22Rv1 (cell line): ENCODE results near the gene OR2Y1.
"Not testable (repeated sequence)": the region's sequence is repeated elsewhere in the genome, so short reads cannot be mapped to it uniquely, and the experiment has no call there.

Experiments used
- H3K27ac ChIP-seq: fragments of 450-650 bp; 2 replicates; pipeline ENCODE4 v1.5.1; 2017
- ZFX ChIP-seq: fragments of 450-650 bp; IDR thresholded peaks from 2 replicates; pipeline ENCODE4 v1.6.1; 2017; ENCODE audit warnings: antibody characterized with exemption, borderline replicate concordance
- TF ChIP-seq, protein P1 (sequence below): fragments of 450-650 bp; IDR thresholded peaks from 2 replicates; pipeline ENCODE4 v1.5.1; 2017; ENCODE audit warnings: mild to moderate bottlenecking

The OR2Y1 gene

DNA sequence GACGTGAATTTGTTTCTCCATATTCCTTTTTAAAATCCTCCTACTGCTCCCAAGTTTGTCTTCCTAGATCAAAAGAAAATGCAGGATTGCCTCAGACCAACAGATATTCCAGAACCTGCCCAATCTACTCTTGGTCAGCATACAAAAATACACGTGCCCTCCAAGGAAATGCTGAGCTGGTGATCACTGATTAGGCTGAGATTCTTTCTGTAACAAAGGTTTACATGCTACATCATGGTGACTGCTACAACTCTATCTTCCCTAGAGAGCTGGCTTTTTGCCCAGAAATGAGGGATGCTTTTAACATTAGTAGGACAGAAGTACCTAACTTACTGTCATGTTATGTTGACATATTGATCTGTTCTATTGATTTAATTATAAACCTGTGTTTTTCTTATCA lies 35.5 kb downstream of the OR2Y1 start:
- TF ChIP-seq ZFX: no peak
- TF ChIP-seq, protein P1, sequence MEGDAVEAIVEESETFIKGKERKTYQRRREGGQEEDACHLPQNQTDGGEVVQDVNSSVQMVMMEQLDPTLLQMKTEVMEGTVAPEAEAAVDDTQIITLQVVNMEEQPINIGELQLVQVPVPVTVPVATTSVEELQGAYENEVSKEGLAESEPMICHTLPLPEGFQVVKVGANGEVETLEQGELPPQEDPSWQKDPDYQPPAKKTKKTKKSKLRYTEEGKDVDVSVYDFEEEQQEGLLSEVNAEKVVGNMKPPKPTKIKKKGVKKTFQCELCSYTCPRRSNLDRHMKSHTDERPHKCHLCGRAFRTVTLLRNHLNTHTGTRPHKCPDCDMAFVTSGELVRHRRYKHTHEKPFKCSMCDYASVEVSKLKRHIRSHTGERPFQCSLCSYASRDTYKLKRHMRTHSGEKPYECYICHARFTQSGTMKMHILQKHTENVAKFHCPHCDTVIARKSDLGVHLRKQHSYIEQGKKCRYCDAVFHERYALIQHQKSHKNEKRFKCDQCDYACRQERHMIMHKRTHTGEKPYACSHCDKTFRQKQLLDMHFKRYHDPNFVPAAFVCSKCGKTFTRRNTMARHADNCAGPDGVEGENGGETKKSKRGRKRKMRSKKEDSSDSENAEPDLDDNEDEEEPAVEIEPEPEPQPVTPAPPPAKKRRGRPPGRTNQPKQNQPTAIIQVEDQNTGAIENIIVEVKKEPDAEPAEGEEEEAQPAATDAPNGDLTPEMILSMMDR: no peak

DNA sequence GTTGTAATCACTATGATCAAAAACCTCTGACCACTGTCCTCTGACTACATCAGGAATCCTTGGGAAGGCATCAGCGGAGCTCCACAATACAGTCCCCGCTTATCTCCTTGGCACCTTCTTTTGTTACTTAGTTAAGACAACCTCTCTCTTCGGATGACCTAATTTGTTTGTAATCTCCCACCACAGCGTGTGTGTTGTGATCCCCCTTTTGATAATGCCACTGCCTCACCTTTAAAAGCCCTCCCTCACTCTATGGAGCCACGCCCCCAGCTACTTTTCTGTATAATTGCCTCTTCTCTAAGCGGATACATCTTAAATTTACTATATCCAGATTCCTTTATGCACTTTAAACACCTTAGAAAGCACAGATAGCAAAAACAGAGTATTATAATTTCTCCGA lies 35.9 kb downstream of the OR2Y1 start:
- TF ChIP-seq ZFX: no peak
- TF ChIP-seq, protein P1: no peak
- no peak overlapping the region for H3K27ac ChIP-seq

More for the DNA sequence above, 35.5 kb downstream of the OR2Y1 start:
- no peak overlapping the region for H3K27ac ChIP-seq

DNA sequence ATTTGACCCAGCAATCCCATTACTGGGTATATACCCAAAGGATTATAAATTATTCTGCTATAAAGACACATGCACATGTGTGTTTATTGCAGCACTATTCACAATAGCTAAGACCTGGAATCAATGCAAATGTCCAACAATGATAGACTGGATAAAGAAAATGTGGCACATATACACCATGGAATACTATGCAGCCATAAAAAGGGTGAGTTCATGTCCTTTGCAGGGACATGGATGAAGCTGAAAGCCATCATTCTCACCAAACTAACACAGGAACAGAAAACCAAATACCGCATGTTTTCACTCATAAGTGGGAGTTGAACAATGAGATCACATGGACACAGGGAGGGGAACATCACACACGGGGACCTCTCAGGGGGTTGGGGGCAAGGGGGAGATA lies 36.5 kb downstream of the OR2Y1 start:
- H3K27ac ChIP-seq: not testable (repeated sequence)

DNA sequence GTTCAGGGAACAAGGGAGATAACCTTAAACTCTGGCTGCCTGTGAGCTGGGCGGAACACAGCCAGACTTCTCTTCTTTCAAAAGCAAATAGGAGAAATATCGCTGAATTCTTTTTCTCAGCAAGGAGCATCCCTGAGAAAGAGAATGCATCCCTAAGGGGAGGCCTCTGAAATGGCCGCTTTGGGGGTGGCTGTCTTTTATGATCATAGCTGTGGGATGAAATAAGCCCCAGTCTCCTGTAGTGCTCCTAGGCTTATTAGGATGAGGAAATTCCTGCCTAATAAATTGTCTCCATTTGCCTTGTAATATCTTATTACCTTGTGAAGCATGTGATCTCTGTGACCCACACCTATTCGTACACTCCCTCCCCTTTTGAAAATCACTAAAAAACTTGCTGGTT lies 39.4 kb downstream of the OR2Y1 start:
- not testable (repeated sequence) for H3K27ac ChIP-seq

DNA sequence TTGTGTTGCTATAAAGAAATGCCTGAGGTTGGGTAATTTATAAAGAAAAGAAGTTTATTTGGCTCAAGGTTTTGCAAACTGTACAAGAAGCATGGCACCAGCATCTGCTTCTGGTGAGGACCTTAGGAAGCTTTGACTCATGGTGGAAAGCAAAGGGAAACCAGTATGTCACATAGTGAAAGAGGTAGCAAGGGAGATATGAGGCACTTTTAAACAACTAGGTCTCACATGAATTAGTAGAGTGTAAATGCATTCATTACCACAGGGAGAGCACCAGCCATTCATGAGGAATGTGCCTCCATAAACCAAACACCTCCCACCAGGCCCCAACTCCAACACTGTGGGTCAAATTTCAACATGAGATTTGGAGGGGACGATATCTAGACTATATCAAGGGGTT lies 40.8 kb downstream of the OR2Y1 start:
- TF ChIP-seq, protein P1: no peak
- TF ChIP-seq ZFX: no peak
- no peak overlapping the region for H3K27ac ChIP-seq

DNA sequence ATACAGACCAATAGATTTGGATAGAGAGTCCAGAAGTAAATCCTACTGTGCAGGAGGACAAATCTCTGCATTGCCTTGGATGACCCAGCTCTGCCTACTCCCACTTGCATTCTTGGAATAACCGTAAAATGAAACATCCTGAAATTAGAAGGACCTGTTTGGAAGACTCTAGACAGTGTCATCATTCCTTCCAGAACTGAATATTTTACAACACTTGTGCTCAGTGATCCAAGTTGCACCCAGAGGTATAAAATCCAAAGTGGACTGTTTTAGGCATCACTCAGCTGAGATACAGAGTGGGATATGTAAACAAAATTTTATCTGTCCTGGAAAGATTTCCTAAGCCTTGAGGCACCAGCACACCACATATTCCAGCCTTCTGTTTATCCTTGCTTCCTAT lies 43.7 kb downstream of the OR2Y1 start:
- TF ChIP-seq, protein P1: no peak
- no peak for TF ChIP-seq ZFX
- H3K27ac ChIP-seq: no peak overlapping the region

DNA sequence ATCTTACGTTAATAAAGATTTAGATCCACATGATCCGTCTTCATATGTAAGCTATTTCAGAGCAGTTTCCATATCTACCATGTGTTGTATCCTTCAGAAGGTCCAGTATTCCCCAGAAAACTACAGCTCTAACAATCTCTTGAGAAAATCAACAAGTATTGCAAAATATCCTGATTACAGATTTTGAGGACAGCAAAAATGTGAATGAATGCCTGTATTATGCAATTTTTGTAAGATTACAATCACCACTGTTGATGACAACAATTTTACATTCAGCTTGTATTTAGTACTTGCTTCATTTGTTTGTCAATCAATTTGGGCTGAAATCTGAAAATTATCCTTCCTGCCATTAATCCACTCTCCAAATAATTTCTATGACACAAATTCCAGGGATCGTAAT lies 47.4 kb downstream of the OR2Y1 start:
- H3K27ac ChIP-seq: no peak overlapping the region
- TF ChIP-seq, protein P1: no peak
- no peak for TF ChIP-seq ZFX

DNA sequence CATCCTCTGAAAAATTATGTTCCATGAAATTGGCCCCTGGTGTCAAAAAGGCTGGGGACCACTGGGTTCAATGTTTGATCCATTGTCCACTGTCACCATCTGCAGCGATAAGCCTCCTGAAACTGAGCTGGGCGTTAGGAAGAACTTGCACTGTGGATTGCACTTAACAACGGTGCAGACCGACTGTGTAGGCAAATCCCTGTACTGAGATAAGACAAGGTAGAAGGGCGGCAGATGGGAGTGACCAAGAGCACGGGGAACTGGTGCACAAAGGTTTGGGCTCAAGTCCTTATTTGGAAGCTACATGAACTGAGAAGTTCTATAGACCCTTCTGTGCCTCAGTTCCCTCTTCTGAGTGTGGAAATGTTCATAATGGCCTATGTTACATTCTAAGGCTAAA lies 48.8 kb downstream of the OR2Y1 start:
- TF ChIP-seq, protein P1: no peak
- no peak for TF ChIP-seq ZFX
- H3K27ac ChIP-seq: no peak overlapping the region
